HCT116 (cell line): ENCODE data around the gene ST3GAL3. TPM values are rescaled to one million over a fixed set of nuclear protein-coding genes. Genes with fewer than 3 reads are reported as not detected.

ENCODE experiments used
- ATAC-seq: fragments of 200-7000 bp; cut with Tn5 transposase; 2 replicates; pipeline ENCODE4 v1.9.1; 2020; ENCODE audit warnings: mild to moderate bottlenecking, moderate library complexity
- BruUV-seq: library from RNA; stranded (reverse); fragments of 400-500 nt; replicated peaks from 2 replicates; lab custom pipeline; 2021; lab: Mats Ljungman, UMichigan
- CTCF ChIA-PET: fragments of 300-600 bp; sonication (Branson Sonifier 250); formaldehyde crosslinking; loops from one replicate; lab custom pipeline; 2021; ENCODE audit warnings: antibody characterized with exemption; lab: Charles Lee
- POLR2A ChIA-PET: fragments of 300-600, 350-600 bp; sonication (Branson Sonifier 250); formaldehyde crosslinking; loops from one replicate; lab custom pipeline; 2021; ENCODE audit warnings: antibody characterized with exemption; lab: Charles Lee
- RAD21 ChIA-PET, 2 experiments: fragments of 300-600 bp; sonication (Branson Sonifier 250); formaldehyde crosslinking; loops; one replicate each; lab custom pipeline; 2023; ENCODE audit warnings: low total read pairs in 2 of 2; ENCODE audit not compliant: uncharacterized antibody in 2 of 2, unreplicated experiment in 2 of 2, low non-redundant PET in 1 of 2; lab: Charles Lee
- DNase-seq: peaks from one replicate; pipeline ENCODE4 v3.0.0-alpha.2; 2010; ENCODE audit warnings: low read depth, low spot score
- H2AFZ ChIP-seq: fragments of 200-600 bp; shearing (Covaris generic), sonication (generic); 2 replicates; pipeline ENCODE4 v1.6.1; 2017; ENCODE audit warnings: low read depth, mixed run types, mixed read lengths, antibody characterized with exemption, low read length; ENCODE audit not compliant: poor library complexity, severe bottlenecking
- H3K27ac ChIP-seq: 2 replicates; pipeline ENCODE4 v1.5.1; 2012; ENCODE audit warnings: low read depth, low read length
- H3K27me3 ChIP-seq: fragments of 200-600 bp; sonication (generic); 2 replicates; pipeline ENCODE4 v1.6.1; 2016; ENCODE audit warnings: mixed run types, low read length, mixed read lengths; ENCODE audit not compliant: insufficient read depth
- H3K36me3 ChIP-seq, 2 experiments: fragments of 200-500 bp in 1 of 2; fragments of 200-600 bp in 1 of 2; sonication (Bioruptor generic) in 1 of 2; sonication (generic) in 1 of 2; 2 replicates each; pipeline versions ENCODE4 v1.5.1 to v1.6.1; 2014 to 2016; ENCODE audit warnings: low read length in 2 of 2, inconsistent platforms in 1 of 2, mixed read lengths in 1 of 2, mixed run types in 1 of 2; ENCODE audit not compliant: insufficient read depth in 2 of 2, control insufficient read depth in 1 of 2
- H3K4me1 ChIP-seq, 2 experiments: fragments of 200-600 bp in 1 of 2; sonication (generic) in 1 of 2; 2 replicates each; pipeline versions ENCODE4 v1.5.1 to v1.6.1; 2012 to 2017; ENCODE audit warnings: low read length in 2 of 2, inconsistent platforms in 1 of 2, mild to moderate bottlenecking in 1 of 2, mixed read lengths in 1 of 2, mixed run types in 1 of 2, moderate library complexity in 1 of 2; ENCODE audit not compliant: insufficient read depth in 2 of 2, control insufficient read depth in 1 of 2
- H3K4me2 ChIP-seq: fragments of 200-600 bp; sonication (generic); 2 replicates; pipeline ENCODE4 v1.6.1; 2017; ENCODE audit warnings: mixed run types, low read length, mixed read lengths
- H3K4me3 ChIP-seq, 2 experiments: fragments of 200-600 bp in 1 of 2; sonication (generic) in 1 of 2; replicated peaks in 1 of 2; 2 replicates each; pipeline ENCODE4 v1.5.1; 2011 to 2016; ENCODE audit warnings: low read length in 2 of 2, control low read depth in 1 of 2, low read depth in 1 of 2, mild to moderate bottlenecking in 1 of 2, mixed read lengths in 1 of 2, mixed run types in 1 of 2
- H3K79me2 ChIP-seq: fragments of 200-600 bp; sonication (generic); 2 replicates; pipeline ENCODE4 v1.6.1; 2017; ENCODE audit warnings: mild to moderate bottlenecking, mixed run types, low read length, moderate library complexity, mixed read lengths; ENCODE audit not compliant: insufficient read depth
- H3K9ac ChIP-seq: fragments of 200-600 bp; sonication (generic); 2 replicates; pipeline ENCODE4 v1.6.1; 2016; ENCODE audit warnings: low read length, mixed read lengths
- H3K9me2 ChIP-seq: fragments of 200-600 bp; sonication (generic), shearing (Covaris generic); 2 replicates; pipeline ENCODE4 v1.6.1; 2017; ENCODE audit warnings: mixed run types, mild to moderate bottlenecking, moderate library complexity; ENCODE audit not compliant: insufficient read depth
- H3K9me3 ChIP-seq, 2 experiments: fragments of 200-500 bp in 1 of 2; fragments of 200-600 bp in 1 of 2; sonication (Bioruptor generic) in 1 of 2; sonication (generic) in 1 of 2; 2 replicates each; pipeline ENCODE4 v1.6.1; 2014 to 2017; ENCODE audit warnings: low read length in 2 of 2, mixed read lengths in 2 of 2, inconsistent platforms in 1 of 2, low read depth in 1 of 2, mild to moderate bottlenecking in 1 of 2, mixed run types in 1 of 2, moderate library complexity in 1 of 2; ENCODE audit not compliant: control insufficient read depth in 1 of 2, insufficient read depth in 1 of 2
- H4K20me1 ChIP-seq: fragments of 200-600 bp; sonication (generic), shearing (Covaris generic); 2 replicates; pipeline ENCODE4 v1.6.1; 2017; ENCODE audit warnings: mixed run types, mild to moderate bottlenecking, moderate library complexity; ENCODE audit not compliant: insufficient read depth
- CBX3 ChIP-seq: IDR thresholded peaks from 2 replicates; pipeline ENCODE4 v1.6.1; 2012; ENCODE audit warnings: low read depth
- EGR1 ChIP-seq: IDR thresholded peaks from 2 replicates; pipeline ENCODE4 v1.6.1; 2012; ENCODE audit warnings: low read depth
- EZH2 ChIP-seq: fragments of 200-600 bp; sonication (generic); IDR thresholded peaks from 2 replicates; pipeline ENCODE4 v1.6.1; 2017; ENCODE audit warnings: antibody characterized with exemption, mixed run types
- FOSL1 ChIP-seq: IDR thresholded peaks from 2 replicates; pipeline ENCODE4 v1.6.1; 2012; ENCODE audit warnings: low read depth
- SP1 ChIP-seq: IDR thresholded peaks from 2 replicates; pipeline ENCODE4 v1.6.1; 2012; ENCODE audit warnings: low read depth
- SRF ChIP-seq: IDR thresholded peaks from 2 replicates; pipeline ENCODE4 v1.6.1; 2012; ENCODE audit warnings: low read depth
- YY1 ChIP-seq: IDR thresholded peaks from 2 replicates; pipeline ENCODE4 v1.6.1; 2011; ENCODE audit warnings: low read length, low read depth, moderate library complexity, mild to moderate bottlenecking; ENCODE audit not compliant: insufficient replicate concordance; ENCODE audit errors: extremely low read depth
- ZFX ChIP-seq: fragments of 450-650 bp; IDR thresholded peaks from 2 replicates; pipeline ENCODE4 v1.6.1; 2017
- ZNF274 ChIP-seq: fragments of 200-500 bp; sonication (Bioruptor generic); IDR thresholded peaks from 2 replicates; pipeline ENCODE4 v1.6.1; 2014; ENCODE audit warnings: mild to moderate bottlenecking, low read depth, low read length, inconsistent platforms
- intact Hi-C: fragments of 100-400 bp; cut with micrococcal nuclease; formaldehyde crosslinking; loops from 2 replicates; pipeline ENCODE4 v1.10.0; 2022
- total RNA-seq: library from RNA; stranded (reverse); gene quantifications from one replicate; pipeline ENCODE4 v1.2.1, GENCODE V29; 2021; ENCODE audit not compliant: unreplicated experiment
- TF ChIP-seq, protein P1 (sequence below): IDR thresholded peaks from 2 replicates; pipeline ENCODE4 v1.6.1; 2011; ENCODE audit warnings: mild to moderate bottlenecking, low read length, moderate library complexity; ENCODE audit not compliant: insufficient replicate concordance; ENCODE audit errors: extremely low read depth
- TF ChIP-seq, protein P2 (sequence below): IDR thresholded peaks from 2 replicates; pipeline ENCODE4 v1.6.1; 2012
- TF ChIP-seq, protein P3 (sequence below): IDR thresholded peaks from 2 replicates; pipeline ENCODE4 v1.6.1; 2012; ENCODE audit warnings: low read depth
- TF ChIP-seq, protein P4 (sequence below): IDR thresholded peaks from 2 replicates; pipeline ENCODE4 v1.6.1; 2012
- TF ChIP-seq, protein P5 (sequence below), 3 experiments: fragments of 200-600 bp in 1 of 3; sonication (generic) in 1 of 3; IDR thresholded peaks in 2 of 3; conservative IDR thresholded peaks in 1 of 3; 2 replicates each; pipeline ENCODE4 v1.5.1; 2012 to 2017; ENCODE audit warnings: low read depth in 2 of 3, low read length in 2 of 3, antibody characterized with exemption in 1 of 3, borderline replicate concordance in 1 of 3, control low read depth in 1 of 3, mild to moderate bottlenecking in 1 of 3, mixed read lengths in 1 of 3, mixed run types in 1 of 3, moderate library complexity in 1 of 3; ENCODE audit not compliant: insufficient read depth in 1 of 3

ST3GAL3 gene
- total RNA-seq, 1 experiment from 2014 or later = 7.2 TPM

DNA sequence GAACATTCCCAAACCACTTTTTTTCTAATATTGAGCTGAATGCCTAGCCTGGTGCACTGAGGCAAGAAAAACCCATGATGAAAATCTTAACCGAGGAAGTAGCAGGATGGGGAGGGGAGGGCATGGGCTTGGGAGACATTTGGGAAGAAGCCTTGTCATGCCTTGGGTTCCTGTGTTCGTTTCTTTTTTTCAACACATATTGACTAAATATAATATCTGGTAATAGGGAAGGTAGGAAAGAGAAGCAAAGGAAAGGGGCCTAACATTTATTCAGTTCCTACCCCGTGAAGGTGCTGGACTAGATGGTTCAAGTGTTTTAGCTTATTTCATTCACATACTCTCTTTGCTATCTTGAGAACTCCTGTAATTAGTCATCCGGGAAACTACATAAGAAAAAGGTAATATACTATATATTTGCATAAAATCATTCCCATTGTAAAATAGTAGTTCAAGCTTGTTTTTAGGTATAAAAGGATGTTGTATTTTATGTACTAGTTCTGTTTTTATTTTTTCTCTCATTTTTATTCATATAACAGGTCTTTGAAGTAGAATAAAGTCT, 62.1 kb downstream of the ST3GAL3 start:
- peaks cover 2 to 21% of the 10 kb centered on the region in 2 experiments; a peak in 3 of 4 replicates for H3K4me1 ChIP-seq
- ChIA-PET CTCF (interaction anchor here (9.2 kb wide), 1 partner anchor 165 kb away, joined by 479 read pairs; the partner anchor contains the start of gene ARTN), RAD21 (interaction anchor here (0.7 to 1.1 kb wide), 2 partner anchors 165 kb away, joined by 3 to 6 read pairs; no protein-coding TSS in a partner anchor)
- TF ChIP-seq YY1 = no peak
- no peak for TF ChIP-seq SP1
- no peak for TF ChIP-seq ZFX
- TF ChIP-seq EZH2 = no peak
- TF ChIP-seq FOSL1 = no peak
- TF ChIP-seq EGR1 = no peak
- TF ChIP-seq, protein P1, sequence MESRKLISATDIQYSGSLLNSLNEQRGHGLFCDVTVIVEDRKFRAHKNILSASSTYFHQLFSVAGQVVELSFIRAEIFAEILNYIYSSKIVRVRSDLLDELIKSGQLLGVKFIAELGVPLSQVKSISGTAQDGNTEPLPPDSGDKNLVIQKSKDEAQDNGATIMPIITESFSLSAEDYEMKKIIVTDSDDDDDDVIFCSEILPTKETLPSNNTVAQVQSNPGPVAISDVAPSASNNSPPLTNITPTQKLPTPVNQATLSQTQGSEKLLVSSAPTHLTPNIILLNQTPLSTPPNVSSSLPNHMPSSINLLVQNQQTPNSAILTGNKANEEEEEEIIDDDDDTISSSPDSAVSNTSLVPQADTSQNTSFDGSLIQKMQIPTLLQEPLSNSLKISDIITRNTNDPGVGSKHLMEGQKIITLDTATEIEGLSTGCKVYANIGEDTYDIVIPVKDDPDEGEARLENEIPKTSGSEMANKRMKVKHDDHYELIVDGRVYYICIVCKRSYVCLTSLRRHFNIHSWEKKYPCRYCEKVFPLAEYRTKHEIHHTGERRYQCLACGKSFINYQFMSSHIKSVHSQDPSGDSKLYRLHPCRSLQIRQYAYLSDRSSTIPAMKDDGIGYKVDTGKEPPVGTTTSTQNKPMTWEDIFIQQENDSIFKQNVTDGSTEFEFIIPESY = no peak
- no peak for TF ChIP-seq SRF
- TF ChIP-seq, protein P2, sequence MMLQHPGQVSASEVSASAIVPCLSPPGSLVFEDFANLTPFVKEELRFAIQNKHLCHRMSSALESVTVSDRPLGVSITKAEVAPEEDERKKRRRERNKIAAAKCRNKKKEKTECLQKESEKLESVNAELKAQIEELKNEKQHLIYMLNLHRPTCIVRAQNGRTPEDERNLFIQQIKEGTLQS = no peak
- TF ChIP-seq, protein P3, sequence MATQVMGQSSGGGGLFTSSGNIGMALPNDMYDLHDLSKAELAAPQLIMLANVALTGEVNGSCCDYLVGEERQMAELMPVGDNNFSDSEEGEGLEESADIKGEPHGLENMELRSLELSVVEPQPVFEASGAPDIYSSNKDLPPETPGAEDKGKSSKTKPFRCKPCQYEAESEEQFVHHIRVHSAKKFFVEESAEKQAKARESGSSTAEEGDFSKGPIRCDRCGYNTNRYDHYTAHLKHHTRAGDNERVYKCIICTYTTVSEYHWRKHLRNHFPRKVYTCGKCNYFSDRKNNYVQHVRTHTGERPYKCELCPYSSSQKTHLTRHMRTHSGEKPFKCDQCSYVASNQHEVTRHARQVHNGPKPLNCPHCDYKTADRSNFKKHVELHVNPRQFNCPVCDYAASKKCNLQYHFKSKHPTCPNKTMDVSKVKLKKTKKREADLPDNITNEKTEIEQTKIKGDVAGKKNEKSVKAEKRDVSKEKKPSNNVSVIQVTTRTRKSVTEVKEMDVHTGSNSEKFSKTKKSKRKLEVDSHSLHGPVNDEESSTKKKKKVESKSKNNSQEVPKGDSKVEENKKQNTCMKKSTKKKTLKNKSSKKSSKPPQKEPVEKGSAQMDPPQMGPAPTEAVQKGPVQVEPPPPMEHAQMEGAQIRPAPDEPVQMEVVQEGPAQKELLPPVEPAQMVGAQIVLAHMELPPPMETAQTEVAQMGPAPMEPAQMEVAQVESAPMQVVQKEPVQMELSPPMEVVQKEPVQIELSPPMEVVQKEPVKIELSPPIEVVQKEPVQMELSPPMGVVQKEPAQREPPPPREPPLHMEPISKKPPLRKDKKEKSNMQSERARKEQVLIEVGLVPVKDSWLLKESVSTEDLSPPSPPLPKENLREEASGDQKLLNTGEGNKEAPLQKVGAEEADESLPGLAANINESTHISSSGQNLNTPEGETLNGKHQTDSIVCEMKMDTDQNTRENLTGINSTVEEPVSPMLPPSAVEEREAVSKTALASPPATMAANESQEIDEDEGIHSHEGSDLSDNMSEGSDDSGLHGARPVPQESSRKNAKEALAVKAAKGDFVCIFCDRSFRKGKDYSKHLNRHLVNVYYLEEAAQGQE = no peak
- TF ChIP-seq ZNF274 = no peak
- TF ChIP-seq, protein P4, sequence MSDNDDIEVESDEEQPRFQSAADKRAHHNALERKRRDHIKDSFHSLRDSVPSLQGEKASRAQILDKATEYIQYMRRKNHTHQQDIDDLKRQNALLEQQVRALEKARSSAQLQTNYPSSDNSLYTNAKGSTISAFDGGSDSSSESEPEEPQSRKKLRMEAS = no peak
- no peak for TF ChIP-seq CBX3
- TF ChIP-seq, protein P5, sequence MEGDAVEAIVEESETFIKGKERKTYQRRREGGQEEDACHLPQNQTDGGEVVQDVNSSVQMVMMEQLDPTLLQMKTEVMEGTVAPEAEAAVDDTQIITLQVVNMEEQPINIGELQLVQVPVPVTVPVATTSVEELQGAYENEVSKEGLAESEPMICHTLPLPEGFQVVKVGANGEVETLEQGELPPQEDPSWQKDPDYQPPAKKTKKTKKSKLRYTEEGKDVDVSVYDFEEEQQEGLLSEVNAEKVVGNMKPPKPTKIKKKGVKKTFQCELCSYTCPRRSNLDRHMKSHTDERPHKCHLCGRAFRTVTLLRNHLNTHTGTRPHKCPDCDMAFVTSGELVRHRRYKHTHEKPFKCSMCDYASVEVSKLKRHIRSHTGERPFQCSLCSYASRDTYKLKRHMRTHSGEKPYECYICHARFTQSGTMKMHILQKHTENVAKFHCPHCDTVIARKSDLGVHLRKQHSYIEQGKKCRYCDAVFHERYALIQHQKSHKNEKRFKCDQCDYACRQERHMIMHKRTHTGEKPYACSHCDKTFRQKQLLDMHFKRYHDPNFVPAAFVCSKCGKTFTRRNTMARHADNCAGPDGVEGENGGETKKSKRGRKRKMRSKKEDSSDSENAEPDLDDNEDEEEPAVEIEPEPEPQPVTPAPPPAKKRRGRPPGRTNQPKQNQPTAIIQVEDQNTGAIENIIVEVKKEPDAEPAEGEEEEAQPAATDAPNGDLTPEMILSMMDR (IDR thresholded peaks at IDR 0.05 in 2 of 3, conservative IDR thresholded peaks at IDR 0.05 in 1 of 3; ENCODE audit: borderline replicate concordance in 1 of 3, insufficient read depth in 1 of 3, low read depth in 2 of 3, low read length in 2 of 3) = no peak
- TF ChIP-seq, all 23 proteins: peak for 0
- H3K9me3 ChIP-seq = no peaks in the 10 kb centered on the region
- no peak for DNase-seq
- no peak overlapping the region for H2AFZ ChIP-seq
- POLR2A ChIA-PET = interaction anchor here (0.8 to 2.1 kb wide), 2 partner anchors 160 to 164 kb away, joined by 3 to 5 read pairs; partner anchors contain the start of gene ARTN
- H3K4me2 ChIP-seq = no peak overlapping the region
- no peaks in the 10 kb centered on the region for H3K36me3 ChIP-seq
- no peaks in the 10 kb centered on the region for H4K20me1 ChIP-seq
- no peak overlapping the region for H3K4me3 ChIP-seq
- no peaks in the 10 kb centered on the region for H3K79me2 ChIP-seq
- no TSS peak for BruUV-seq
- no peak overlapping the region for H3K9ac ChIP-seq
- H3K27ac ChIP-seq = no peak overlapping the region
- H3K9me2 ChIP-seq = no peaks in the 10 kb centered on the region
- H3K27me3 ChIP-seq = no peaks in the 10 kb centered on the region
- intact Hi-C loops = no loop called here
- no peak for ATAC-seq
